ENCODE measurements around the gene CHRNA9. TPM values are rescaled to one million over a fixed set of nuclear protein-coding genes. Genes with fewer than 3 reads are reported as not detected.

Gene CHRNA9
- total and polyA plus RNA-seq, 2 experiments from 2014 or later, result not detected

- H3K9me3 ChIP-seq (ENCODE audit: low read depth), result no peaks in the 10 kb centered on the region
- DNase-seq (ENCODE audit: low read depth in 1 of 2, low spot score in 1 of 2), result no peak
- no peak overlapping the region for H3K4me3 ChIP-seq
- no peak for TF ChIP-seq CTCF (IDR thresholded peaks at IDR 0.05; ENCODE audit: low read depth, low read length)
- no peak overlapping the region for H3K27ac ChIP-seq
- no peaks in the 10 kb centered on the region for H3K27me3 ChIP-seq
- H3K36me3 ChIP-seq, result no peaks in the 10 kb centered on the region
- H3K4me1 ChIP-seq (ENCODE audit: low read depth), result no peaks in the 10 kb centered on the region
These were observed 12.9 kb downstream of the CHRNA9 start for GRCh38 chr4:40348000-40348399.

- Histone ChIP-seq H3K4me1 (ENCODE audit: low read depth) (no peaks in the 10 kb centered on the region), H3K27me3 (no peaks in the 10 kb centered on the region), H3K27ac (no peak overlapping the region), H3K4me3 (no peak overlapping the region), H3K36me3 (no peaks in the 10 kb centered on the region), H3K9me3 (ENCODE audit: low read depth) (no peaks in the 10 kb centered on the region)
- TF ChIP-seq CTCF (IDR thresholded peaks at IDR 0.05; ENCODE audit: low read depth, low read length), result no peak
- DNase-seq (ENCODE audit: low read depth in 1 of 2, low spot score in 1 of 2), result peak in 1 of 2 donors; percentile 23
These were observed 14.5 kb downstream of the CHRNA9 start for GRCh38 chr4:40349561-40350198.

- H3K27me3 ChIP-seq, result no peaks in the 10 kb centered on the region
- H3K36me3 ChIP-seq, result no peaks in the 10 kb centered on the region
- no peaks in the 10 kb centered on the region for H3K4me1 ChIP-seq (ENCODE audit: low read depth)
- no peak for DNase-seq (ENCODE audit: low read depth in 1 of 2, low spot score in 1 of 2)
- no peak for TF ChIP-seq CTCF (IDR thresholded peaks at IDR 0.05; ENCODE audit: low read depth, low read length)
- H3K9me3 ChIP-seq (ENCODE audit: low read depth), result no peaks in the 10 kb centered on the region
- H3K27ac ChIP-seq, result no peak overlapping the region
- H3K4me3 ChIP-seq, result no peak overlapping the region
These were observed 15.6 kb downstream of the CHRNA9 start for GRCh38 chr4:40350627-40351227.

- H3K27ac ChIP-seq, result no peak overlapping the region
- H3K36me3 ChIP-seq, result no peaks in the 10 kb centered on the region
- no peaks in the 10 kb centered on the region for H3K9me3 ChIP-seq (ENCODE audit: low read depth)
- H3K4me1 ChIP-seq (ENCODE audit: low read depth), result no peaks in the 10 kb centered on the region
- no peak for TF ChIP-seq CTCF (IDR thresholded peaks at IDR 0.05; ENCODE audit: low read depth, low read length)
- no peak for DNase-seq (ENCODE audit: low read depth in 1 of 2, low spot score in 1 of 2)
- H3K4me3 ChIP-seq, result no peak overlapping the region
- no peaks in the 10 kb centered on the region for H3K27me3 ChIP-seq
These were observed 19.0 kb downstream of the CHRNA9 start for GRCh38 chr4:40354158-40354557.

- H3K4me3 ChIP-seq, result no peak overlapping the region
- no peaks in the 10 kb centered on the region for H3K4me1 ChIP-seq (ENCODE audit: low read depth)
- no peaks in the 10 kb centered on the region for H3K36me3 ChIP-seq
- TF ChIP-seq CTCF (IDR thresholded peaks at IDR 0.05; ENCODE audit: low read depth, low read length), result no peak
- DNase-seq (ENCODE audit: low read depth in 1 of 2, low spot score in 1 of 2), result no peak
- no peak overlapping the region for H3K27ac ChIP-seq
- no peaks in the 10 kb centered on the region for H3K9me3 ChIP-seq (ENCODE audit: low read depth)
- no peaks in the 10 kb centered on the region for H3K27me3 ChIP-seq
These were observed 20.0 kb downstream of the CHRNA9 start for GRCh38 chr4:40355131-40355530.

Measured in cardiac muscle cell (in vitro differentiated cells and primary cell).